ENCODE results near the gene EIF4G3.
"Not testable (repeated sequence)": the region's sequence is repeated elsewhere in the genome, so short reads cannot be mapped to it uniquely, and the experiment has no call there.

EIF4G3 gene

GRCh38 chr1:21188235-21188634 lies 11.5 kb upstream of the EIF4G3 start:
- DNase-seq = no peak

DNA sequence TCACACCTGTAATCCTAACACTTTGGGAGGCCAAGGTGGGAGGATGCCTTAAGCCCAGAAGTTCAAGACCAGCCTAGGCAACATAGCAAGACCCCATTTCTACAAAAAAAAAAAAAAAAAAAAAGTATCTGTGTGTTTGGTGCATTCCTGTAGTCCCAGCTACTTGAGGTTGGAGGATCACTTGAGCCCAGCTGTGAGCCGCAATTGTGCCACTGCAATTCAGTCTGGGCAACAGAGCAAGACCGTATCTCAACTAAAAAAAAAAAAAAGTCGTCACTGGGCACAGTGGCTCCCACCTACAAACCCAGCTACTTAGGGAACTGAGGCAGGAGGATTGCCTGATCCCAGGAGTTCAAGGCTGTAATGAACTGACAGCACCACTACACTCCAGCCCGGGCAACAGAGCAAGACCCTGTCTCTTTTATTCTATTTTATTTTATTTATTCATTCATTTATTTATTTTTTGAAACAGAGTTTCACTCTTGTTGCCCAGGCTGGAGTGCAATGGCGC lies 8.6 kb upstream of the EIF4G3 start:
- no peak for DNase-seq

GRCh38 chr1:21184276-21184675 lies 7.6 kb upstream of the EIF4G3 start:
- DNase-seq = no peak

DNA sequence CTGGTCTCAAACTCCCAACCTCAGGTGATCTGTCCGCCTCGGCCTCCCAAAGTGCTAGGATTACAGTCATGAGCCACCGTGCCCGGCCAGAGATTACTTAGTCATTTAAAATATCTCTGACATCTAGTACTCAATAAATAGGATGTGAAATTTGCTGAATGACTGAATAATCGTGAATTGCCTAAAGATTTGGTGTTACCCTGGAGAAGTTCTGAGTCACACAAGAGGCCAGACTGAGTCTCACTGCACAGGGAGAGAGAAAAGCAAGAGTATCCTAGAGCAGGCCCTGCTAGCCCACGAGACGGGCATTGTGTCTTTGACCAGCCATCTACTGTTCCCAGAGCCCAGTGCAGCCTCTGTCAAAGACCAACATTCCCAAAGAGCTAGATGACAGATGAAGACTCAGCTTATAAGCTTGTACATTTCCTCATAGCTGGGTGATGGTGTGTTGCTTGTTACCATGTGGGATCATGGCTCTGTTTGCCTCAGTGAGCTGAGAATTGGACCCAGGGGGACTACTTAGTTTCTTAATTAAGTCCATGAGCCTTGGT lies 5.6 kb upstream of the EIF4G3 start:
- DNase-seq = peak; percentile 15

DNA sequence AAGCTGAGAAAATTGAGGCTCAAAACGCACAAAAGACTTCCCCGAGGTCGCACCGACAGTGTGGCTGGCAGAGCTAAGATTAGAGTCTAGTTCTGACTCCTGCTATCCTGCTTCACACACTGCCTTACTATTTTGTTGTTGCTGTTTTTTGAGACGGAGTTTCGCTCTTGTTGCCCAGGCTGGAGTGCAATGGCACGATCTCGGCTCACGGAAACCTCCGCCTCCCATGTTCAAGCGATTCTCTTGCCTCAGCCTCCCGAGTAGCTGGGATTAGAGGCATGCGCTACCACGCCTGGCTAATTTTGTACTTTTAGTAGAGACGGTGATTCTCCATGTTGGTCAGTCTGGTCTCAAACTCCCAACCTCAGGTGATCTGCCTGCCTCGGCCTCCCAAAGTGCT lies 1.6 kb upstream of the EIF4G3 start:
- DNase-seq = not testable (repeated sequence)

- peak; percentile 21 for DNase-seq
These were observed 771 bp downstream of the EIF4G3 start for GRCh38 chr1:21175670-21176581.

- DNase-seq = peak; percentile 41
These were observed 1.4 kb downstream of the EIF4G3 start for GRCh38 chr1:21175324-21175669.

DNA sequence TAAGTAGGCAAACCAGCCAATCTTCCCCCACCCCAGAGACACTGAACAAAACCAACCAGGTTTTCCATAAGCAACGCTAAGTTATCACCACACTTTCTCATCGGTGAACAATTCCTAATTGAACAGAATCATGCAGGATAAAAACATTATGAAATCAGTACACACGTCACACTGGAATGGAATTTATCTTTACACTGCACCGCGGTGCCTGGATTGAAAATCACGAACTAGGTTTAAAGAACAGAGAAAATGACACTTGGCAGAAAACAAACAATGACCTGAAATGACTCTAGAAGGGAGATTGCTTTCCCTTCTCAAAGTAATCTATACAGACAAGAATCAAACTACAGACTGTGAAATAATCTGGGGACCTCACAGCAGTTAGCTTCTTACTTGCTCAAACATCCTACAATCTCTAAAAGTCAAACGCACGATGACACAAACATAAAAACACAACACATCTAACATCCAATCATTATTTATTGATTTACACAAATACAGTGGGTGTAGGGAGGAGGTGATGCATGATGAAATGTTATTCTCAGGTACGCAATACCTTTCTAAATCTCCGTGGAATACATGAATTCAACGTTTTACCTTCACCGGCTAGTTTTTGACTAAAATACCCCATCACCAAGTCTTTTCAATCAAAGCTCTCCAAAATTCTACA lies 1.9 kb downstream of the EIF4G3 start:
- DNase-seq = peak; percentile 81

- DNase-seq = no peak
These were observed 2.5 kb downstream of the EIF4G3 start for GRCh38 chr1:21174230-21174629.

GRCh38 chr1:21173096-21173495 lies 3.6 kb downstream of the EIF4G3 start:
- not testable (repeated sequence) for DNase-seq

GRCh38 chr1:21170837-21171236 lies 5.9 kb downstream of the EIF4G3 start:
- peak; percentile 82 for DNase-seq

DNA sequence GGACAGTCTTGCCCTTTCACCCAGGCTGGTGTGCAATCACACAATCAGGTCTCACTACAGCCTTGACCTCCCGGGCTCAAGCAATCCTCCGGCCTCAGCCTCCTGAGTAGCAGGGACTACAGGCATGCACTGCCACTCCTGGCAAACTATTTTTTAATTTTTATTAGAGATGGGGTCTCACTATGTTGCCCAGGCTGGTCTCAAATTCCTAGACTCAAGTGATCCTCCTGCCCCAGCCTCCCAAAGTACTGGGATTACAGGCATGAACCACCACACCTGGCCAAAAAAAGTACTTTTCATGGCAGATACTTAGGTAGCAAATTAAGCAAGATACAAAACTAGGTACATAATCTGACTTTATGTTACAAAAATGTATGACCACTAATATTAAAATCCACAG lies 8.3 kb downstream of the EIF4G3 start:
- DNase-seq = no peak

DNA sequence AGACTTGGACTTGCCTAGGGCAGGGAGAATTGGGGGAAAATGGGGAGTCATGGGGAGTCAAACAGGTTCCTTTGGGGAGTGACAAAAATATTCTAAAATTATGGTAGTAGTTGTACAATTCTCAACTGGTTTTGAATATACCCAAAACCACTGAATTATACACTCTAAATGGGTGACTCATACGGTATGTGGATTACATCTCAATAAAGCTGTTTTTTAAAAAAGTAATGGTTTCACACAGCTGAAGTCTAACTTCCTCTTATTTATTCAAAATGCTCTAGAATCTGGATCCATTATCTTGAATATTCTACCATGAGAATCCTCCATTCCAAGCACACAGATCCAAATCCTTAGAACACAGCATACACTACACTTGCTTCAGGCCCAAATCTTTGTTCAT lies 11.1 kb downstream of the EIF4G3 start:
- DNase-seq = peak; percentile 25

DNA sequence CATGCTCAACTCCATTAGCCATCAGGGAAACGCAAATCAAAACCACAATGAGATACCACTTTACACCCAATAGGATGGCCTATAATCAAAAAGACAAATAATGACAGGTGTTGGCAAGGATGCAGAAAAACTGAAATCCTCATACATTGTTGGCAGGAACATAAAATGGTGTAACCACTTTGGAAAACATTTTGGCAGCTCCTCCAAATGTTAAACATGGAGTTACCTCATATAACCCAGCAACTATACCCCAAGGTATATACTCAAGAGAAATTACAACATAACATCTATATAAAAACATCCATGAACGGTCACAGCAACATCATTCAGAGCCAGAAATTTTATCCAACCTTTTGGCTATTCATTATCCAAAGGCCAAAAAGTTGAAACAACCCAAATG lies 11.6 kb downstream of the EIF4G3 start:
- DNase-seq = peak; percentile 47

GRCh38 chr1:21164266-21164665 lies 12.4 kb downstream of the EIF4G3 start:
- DNase-seq = no peak

- no peak for DNase-seq
These were observed 13.8 kb downstream of the EIF4G3 start for GRCh38 chr1:21162740-21163464.

- DNase-seq = no peak
These were observed 14.9 kb downstream of the EIF4G3 start for GRCh38 chr1:21161842-21162241.

DNA sequence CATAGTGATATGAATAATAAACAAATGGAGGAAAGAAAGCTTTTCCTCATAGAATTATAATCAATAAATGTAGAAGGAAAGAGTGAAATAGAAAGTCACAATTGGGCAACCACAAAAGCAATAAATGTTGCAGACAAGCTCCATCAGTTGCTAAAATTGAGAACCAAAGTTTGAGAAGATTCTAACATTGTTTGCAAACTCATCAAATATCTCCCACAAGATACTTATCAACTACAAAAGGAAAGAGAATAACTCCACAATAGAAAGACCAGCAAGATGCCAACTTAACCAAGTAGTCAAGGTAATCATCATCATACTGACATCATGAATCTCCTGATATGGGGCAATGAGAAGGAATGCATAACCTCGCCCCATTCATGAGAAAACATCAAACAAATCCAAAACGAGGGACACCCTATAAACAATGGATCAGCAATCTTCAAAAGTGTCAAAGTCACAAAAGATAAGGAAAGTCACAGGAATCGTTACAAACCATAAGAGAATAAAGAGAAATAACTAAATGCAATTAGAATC lies 16.4 kb downstream of the EIF4G3 start:
- DNase-seq = no peak

- DNase-seq = no peak
These were observed 18.8 kb downstream of the EIF4G3 start for GRCh38 chr1:21157868-21158267.

DNA sequence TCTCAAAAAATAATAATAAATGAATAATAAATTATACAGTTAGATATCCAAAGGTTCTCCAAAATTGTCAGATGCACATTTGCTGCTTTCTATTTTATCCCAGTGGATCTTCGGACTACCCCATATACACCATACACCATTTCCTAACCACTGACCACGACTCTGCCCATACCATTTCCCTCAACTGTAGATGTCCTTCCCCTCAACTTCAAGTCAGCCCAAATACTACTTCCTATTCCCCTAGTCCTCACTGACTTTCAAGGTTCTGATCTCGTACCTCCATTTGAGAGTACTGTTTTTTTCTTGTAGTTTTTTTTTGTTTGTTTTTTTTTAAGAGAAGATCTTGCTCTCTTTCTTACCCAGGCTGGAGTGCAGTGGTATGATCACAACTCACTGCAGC lies 19.6 kb downstream of the EIF4G3 start:
- DNase-seq = no peak

DNA sequence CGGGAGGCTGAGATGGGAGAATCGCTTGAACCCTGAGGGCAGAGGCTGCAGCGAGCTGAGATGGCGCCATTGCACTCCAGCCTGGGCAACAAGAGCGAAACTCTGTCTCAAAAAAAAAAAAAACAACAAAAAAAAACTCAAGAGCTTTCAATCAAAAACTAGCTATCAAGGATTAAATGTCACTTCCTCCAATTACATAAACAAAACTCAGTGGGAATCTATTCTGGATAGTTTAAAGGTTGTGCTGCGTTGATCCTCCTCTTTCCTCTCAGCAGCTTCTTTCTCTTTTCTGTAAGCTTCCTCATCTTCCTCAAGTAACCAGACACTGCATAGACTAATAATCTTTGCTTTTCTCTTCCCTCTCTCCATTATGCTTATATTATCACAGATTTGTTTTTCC lies 20.7 kb downstream of the EIF4G3 start:
- no peak for DNase-seq

DNA sequence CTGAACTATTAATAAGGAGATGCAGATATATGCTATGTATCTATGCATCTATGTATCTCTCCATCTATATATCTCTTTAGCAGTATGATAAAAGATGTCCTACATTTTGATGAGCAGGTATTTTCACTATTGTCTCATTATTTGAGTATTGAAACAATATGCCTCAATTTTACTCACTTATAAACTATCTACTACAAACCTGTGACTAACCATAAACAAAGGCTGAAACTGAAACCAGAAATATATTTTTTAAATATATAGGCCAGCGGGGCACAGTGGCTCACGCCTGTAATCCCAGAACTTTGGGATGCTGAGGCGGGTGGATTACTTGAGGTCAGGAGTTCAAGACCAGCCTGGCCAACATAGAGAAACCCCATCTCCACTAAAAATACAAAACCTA lies 22.0 kb downstream of the EIF4G3 start:
- no peak for DNase-seq

- DNase-seq = no peak
These were observed 23.3 kb downstream of the EIF4G3 start for GRCh38 chr1:21153388-21153787.
